Heart left ventricle (tissue), 13 donors: Measurements from ENCODE around the gene RARS2.

Experiments
- CTCF ChIP-seq, 12 donors: fragments of 200-600 bp; sonication (generic) in 4 of 12; IDR thresholded peaks; one replicate each; pipeline versions ENCODE4 v1.5.0 to v1.8.0; 2018 to 2022; ENCODE audit warnings: antibody characterized with exemption in 12 of 12, mild to moderate bottlenecking in 5 of 12
- POLR2A ChIP-seq, 2 donors: fragments of 450-650 bp; IDR thresholded peaks; one replicate each; pipeline ENCODE4 v1.6.1; 2017; ENCODE audit warnings: antibody characterized with exemption in 2 of 2, mild to moderate bottlenecking in 2 of 2, moderate library complexity in 2 of 2
- donor health status: ischemic (EF 13 %, LVEDD 7.1; RV severe dilation, severe dysfunction).
- donor health status: DM: no; HTN: yes; CAD: no.
- donor health status: DM: no; HTN: no; CAD: no.
- donor health status: ischemic (EF 25% LVEDD 6.9; RV normal size, moderate dysfunction).
- donor health status: ischemic (EF 25% LVEDD 5.7; RV mildly dilated, moderate dysfunction).
- donor health status: ischemic (EF 35%, LVEDD 5.7; RV mildly dilated, moderate dysfunction).
- donor health status: nonischemic (EF 11% LVEDD 7.7; RV severe dilation, severe dysfunction).
- donor health status: DM: yes; HTN: yes; CAD: no.
- donor health status: PGD.
- donor health status: ischemic (EF 29% LVEDD 5.4; RV normal size, mild dysfunction).
- donor health status: nonischemic (EF 23%, LVEDD 6.1; RV moderate dilation, normal function).

- no peak for TF ChIP-seq CTCF (IDR thresholded peaks at IDR 0.05)
- TF ChIP-seq POLR2A (IDR thresholded peaks at IDR 0.05) = no peak
Measured at GRCh38 chr6:87572883-87573282, 16.9 kb downstream of the RARS2 start.
